ENCODE measurements around the gene STK32A.
A peak's percentile ranks its signal among the peaks of the same experiment; 100 is the strongest.

The STK32A gene

GRCh38 chr5:147391781-147392180, 157.0 kb downstream of the STK32A start:
- TF ChIP-seq CTCF (conservative IDR thresholded peaks at IDR 0.05) (peak; percentile 63), ZFX (IDR thresholded peaks at IDR 0.05) (no peak)
- no peak overlapping the region for H3K27ac ChIP-seq

GRCh38 chr5:147393874-147394672, 159.2 kb downstream of the STK32A start:
- H3K27ac ChIP-seq = no peak overlapping the region
- no peak for TF ChIP-seq ZFX (IDR thresholded peaks at IDR 0.05)
- peak; percentile 42 for TF ChIP-seq CTCF (conservative IDR thresholded peaks at IDR 0.05)

GRCh38 chr5:147396070-147396823, 161.4 kb downstream of the STK32A start:
- H3K27ac ChIP-seq = no peak overlapping the region

GRCh38 chr5:147397616-147398015, 162.8 kb downstream of the STK32A start:
- TF ChIP-seq CTCF (conservative IDR thresholded peaks at IDR 0.05) (peak; percentile 20), ZFX (IDR thresholded peaks at IDR 0.05) (no peak)
- no peak overlapping the region for H3K27ac ChIP-seq

More at GRCh38 chr5:147396070-147396823, 161.4 kb downstream of the STK32A start:
- TF ChIP-seq ZFX (IDR thresholded peaks at IDR 0.05) (no peak), CTCF (conservative IDR thresholded peaks at IDR 0.05) (no peak)

- H3K27ac ChIP-seq = no peak overlapping the region
- no peak for TF ChIP-seq CTCF (conservative IDR thresholded peaks at IDR 0.05)
- TF ChIP-seq ZFX (IDR thresholded peaks at IDR 0.05) = no peak
These were observed 164.0 kb downstream of the STK32A start for GRCh38 chr5:147398860-147399259.

- TF ChIP-seq CTCF (conservative IDR thresholded peaks at IDR 0.05) (no peak), ZFX (IDR thresholded peaks at IDR 0.05) (no peak)
- H3K27ac ChIP-seq = no peak overlapping the region
These were observed 165.4 kb downstream of the STK32A start for GRCh38 chr5:147400126-147400809.

All from C4-2B (cell line).